Progenitor cell of endocrine pancreas (in vitro differentiated cells): ENCODE data around the gene CENPW. TPM values are rescaled to one million over a fixed set of nuclear protein-coding genes. Genes with fewer than 3 reads are reported as not detected.

ENCODE experiments used
- DNase-seq: peaks from one replicate; pipeline ENCODE4 v3.0.0; 2021; ENCODE audit warnings: low spot score; ENCODE audit not compliant: unreplicated experiment
- H3K27ac Mint-ChIP-seq: 2 replicates; pipeline ENCODE4 v1.8.0; 2021; ENCODE audit warnings: mild to moderate bottlenecking, moderate library complexity, mixed read lengths
- H3K27me3 Mint-ChIP-seq: 2 replicates; pipeline ENCODE4 v1.8.0; 2021; ENCODE audit warnings: mixed read lengths
- H3K36me3 Mint-ChIP-seq: 2 replicates; pipeline ENCODE4 v1.8.0; 2022; ENCODE audit warnings: mixed read lengths; ENCODE audit not compliant: insufficient read depth
- H3K4me1 Mint-ChIP-seq: 2 replicates; pipeline ENCODE4 v1.8.0; 2021; ENCODE audit warnings: low read depth, mixed read lengths
- H3K4me3 Mint-ChIP-seq: 2 replicates; pipeline ENCODE4 v1.8.0; 2021; ENCODE audit warnings: low read depth, mild to moderate bottlenecking, moderate library complexity, mixed read lengths
- H3K9me3 Mint-ChIP-seq: 2 replicates; pipeline ENCODE4 v1.8.0; 2021; ENCODE audit warnings: low read depth, mixed read lengths
- total RNA-seq: library from RNA; stranded (reverse); gene quantifications from 2 replicates; pipeline ENCODE4 v1.2.1, GENCODE V29; 2021
- TF ChIP-seq, protein P1 (sequence below): fragments of 200-600 bp; sonication (generic); IDR thresholded peaks from one replicate; pipeline ENCODE4 v1.5.0; 2021; ENCODE audit warnings: antibody characterized with exemption, mild to moderate bottlenecking; ENCODE audit not compliant: unreplicated experiment

CENPW gene
- total RNA-seq, 1 donor from 2014 or later: 22.5 TPM

DNA sequence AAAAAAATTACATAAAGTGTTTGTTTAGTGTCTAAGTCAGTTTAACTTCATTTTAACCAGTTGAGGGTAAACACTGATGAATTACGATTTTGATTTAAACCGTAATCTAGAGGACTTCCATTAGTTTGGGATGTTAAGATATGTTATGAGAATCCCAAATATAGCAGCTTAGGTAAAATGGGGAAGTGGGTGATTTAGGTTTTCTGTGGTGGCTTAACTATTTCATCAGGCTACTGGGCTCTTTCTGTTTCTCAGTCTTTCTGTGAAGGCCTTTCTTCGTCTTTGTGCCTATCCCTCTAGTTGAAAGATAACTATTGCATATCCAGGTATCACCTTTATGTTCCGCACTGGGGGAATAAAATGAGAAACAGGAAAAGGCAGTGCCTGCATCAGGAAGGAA lies 27.9 kb downstream of the CENPW start:
- no peak for DNase-seq
- TF ChIP-seq, protein P1, sequence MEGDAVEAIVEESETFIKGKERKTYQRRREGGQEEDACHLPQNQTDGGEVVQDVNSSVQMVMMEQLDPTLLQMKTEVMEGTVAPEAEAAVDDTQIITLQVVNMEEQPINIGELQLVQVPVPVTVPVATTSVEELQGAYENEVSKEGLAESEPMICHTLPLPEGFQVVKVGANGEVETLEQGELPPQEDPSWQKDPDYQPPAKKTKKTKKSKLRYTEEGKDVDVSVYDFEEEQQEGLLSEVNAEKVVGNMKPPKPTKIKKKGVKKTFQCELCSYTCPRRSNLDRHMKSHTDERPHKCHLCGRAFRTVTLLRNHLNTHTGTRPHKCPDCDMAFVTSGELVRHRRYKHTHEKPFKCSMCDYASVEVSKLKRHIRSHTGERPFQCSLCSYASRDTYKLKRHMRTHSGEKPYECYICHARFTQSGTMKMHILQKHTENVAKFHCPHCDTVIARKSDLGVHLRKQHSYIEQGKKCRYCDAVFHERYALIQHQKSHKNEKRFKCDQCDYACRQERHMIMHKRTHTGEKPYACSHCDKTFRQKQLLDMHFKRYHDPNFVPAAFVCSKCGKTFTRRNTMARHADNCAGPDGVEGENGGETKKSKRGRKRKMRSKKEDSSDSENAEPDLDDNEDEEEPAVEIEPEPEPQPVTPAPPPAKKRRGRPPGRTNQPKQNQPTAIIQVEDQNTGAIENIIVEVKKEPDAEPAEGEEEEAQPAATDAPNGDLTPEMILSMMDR: no peak
- no peaks in the 10 kb centered on the region for H3K27me3 Mint-ChIP-seq
- H3K4me3 Mint-ChIP-seq: no peak overlapping the region
- peaks cover 3% of the 10 kb centered on the region for H3K9me3 Mint-ChIP-seq
- peaks cover 1% of the 10 kb centered on the region for H3K36me3 Mint-ChIP-seq
- no peak overlapping the region for H3K27ac Mint-ChIP-seq
- no peaks in the 10 kb centered on the region for H3K4me1 Mint-ChIP-seq

DNA sequence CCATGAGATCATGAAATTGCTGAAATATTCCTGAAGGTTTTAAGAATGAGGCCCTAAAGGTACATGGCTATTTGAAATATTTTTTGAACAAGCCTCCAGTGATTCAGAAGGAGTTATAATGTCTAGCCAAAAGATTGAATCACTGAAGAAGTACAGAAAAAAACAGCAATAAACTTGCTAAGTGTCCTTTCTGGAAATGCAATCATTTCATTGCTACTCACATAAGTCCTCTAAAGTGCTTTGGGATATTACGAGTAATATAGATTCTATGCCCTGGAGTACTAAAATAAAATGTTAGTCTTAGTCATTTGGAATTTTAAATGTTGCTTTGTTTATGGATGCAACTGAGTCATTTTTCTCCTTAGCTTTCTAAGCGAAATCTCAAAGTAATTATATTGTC lies 32.7 kb downstream of the CENPW start:
- H3K27me3 Mint-ChIP-seq: no peaks in the 10 kb centered on the region

DNA sequence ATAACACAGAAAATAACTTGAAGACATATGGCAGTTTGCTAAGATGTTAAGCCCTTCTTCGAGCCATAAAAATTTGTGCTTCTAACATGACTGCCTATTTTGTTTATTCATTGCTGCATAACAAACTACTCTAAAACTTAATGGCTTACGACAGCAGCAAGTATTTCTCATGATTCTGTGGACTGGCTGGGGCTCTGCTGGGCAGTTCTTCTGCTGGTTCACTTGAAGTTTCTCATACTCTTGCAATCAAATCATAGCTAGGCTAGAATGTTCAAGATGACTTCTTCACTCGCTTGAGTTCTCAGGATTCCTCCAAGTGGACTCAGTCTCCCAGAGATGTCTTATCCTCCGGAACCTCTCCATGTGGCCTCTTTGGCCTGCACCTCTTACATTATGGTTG lies 33.4 kb downstream of the CENPW start:
- Mint-ChIP-seq H3K4me3 (no peak overlapping the region), H3K4me1 (no peaks in the 10 kb centered on the region), H3K36me3 (no peaks in the 10 kb centered on the region), H3K27me3 (no peaks in the 10 kb centered on the region), H3K27ac (no peak overlapping the region), H3K9me3 (no peaks in the 10 kb centered on the region)
- no peak for DNase-seq
- TF ChIP-seq, protein P1: no peak

More for the DNA sequence above, 32.7 kb downstream of the CENPW start:
- TF ChIP-seq, protein P1: no peak
- no peaks in the 10 kb centered on the region for H3K4me1 Mint-ChIP-seq
- no peak for DNase-seq
- H3K36me3 Mint-ChIP-seq: peaks cover 1% of the 10 kb centered on the region
- no peak overlapping the region for H3K4me3 Mint-ChIP-seq
- H3K9me3 Mint-ChIP-seq: peaks cover 3% of the 10 kb centered on the region
- no peak overlapping the region for H3K27ac Mint-ChIP-seq

DNA sequence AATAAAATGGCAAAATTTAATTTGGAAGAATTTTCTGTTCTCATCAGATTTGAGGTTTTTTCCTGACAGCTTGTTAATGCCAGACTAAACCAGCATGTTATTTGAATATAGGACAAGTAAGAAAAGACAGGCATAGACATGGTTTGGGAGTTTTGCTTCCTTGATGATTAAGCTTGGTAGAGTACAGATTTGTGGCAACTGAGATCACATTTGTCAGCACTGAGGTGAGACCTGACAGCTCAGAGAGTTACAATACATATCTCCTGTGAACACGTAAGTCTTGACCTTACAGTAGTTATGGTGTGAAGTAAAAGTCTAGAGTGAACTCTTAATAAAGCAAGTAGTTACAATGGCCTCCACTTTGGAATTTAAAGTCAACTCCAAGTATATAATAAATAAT lies 34.5 kb downstream of the CENPW start:
- H3K27ac Mint-ChIP-seq: no peak overlapping the region

DNA sequence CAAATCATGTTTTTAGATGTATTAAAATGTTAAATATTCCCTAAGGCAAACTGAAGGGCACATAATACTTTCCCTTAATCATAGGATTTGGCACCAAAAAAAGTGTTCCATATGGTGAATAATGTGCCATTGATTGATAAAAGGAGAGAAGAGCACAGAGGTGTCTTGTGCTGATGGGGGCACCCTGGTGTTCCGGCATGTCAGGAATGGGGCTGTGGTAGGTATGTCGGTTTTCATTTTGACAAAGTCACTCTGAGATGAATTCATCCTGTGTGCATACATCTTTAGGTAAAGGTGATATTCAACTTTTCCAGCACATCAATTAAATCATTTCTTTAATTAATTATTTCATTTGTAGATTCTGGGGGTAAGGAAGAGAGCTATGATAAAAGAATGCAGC lies 36.8 kb downstream of the CENPW start:
- H3K9me3 Mint-ChIP-seq: peaks cover 9% of the 10 kb centered on the region
- H3K36me3 Mint-ChIP-seq: no peaks in the 10 kb centered on the region
- no peak overlapping the region for H3K27ac Mint-ChIP-seq
- no peak for DNase-seq
- TF ChIP-seq, protein P1: no peak
- no peak overlapping the region for H3K4me3 Mint-ChIP-seq
- no peaks in the 10 kb centered on the region for H3K4me1 Mint-ChIP-seq
- no peaks in the 10 kb centered on the region for H3K27me3 Mint-ChIP-seq

More for the DNA sequence above, 34.5 kb downstream of the CENPW start:
- Mint-ChIP-seq H3K36me3 (no peaks in the 10 kb centered on the region), H3K4me3 (no peak overlapping the region), H3K27me3 (no peaks in the 10 kb centered on the region), H3K9me3 (no peaks in the 10 kb centered on the region), H3K4me1 (no peaks in the 10 kb centered on the region)
- DNase-seq: no peak
- TF ChIP-seq, protein P1: no peak
